Activated T-helper 9 cell treated with anti-CD3 and anti-CD28 coated beads, Interleukin-2, amount 50 U/mL, for 16 hours (primary cell): Measurements from ENCODE around the gene ATP7A.
"Not testable (repeated sequence)": the region's sequence is repeated elsewhere in the genome, so short reads cannot be mapped to it uniquely, and the experiment has no call there.

Source experiments
- DNase-seq: peaks from one replicate; pipeline ENCODE4 v3.0.0-alpha.2; 2020; ENCODE audit warnings: low read depth

The ATP7A gene

GRCh38 chrX:78037881-78038280 lies 127.4 kb downstream of the ATP7A start:
- no peak for DNase-seq

DNA sequence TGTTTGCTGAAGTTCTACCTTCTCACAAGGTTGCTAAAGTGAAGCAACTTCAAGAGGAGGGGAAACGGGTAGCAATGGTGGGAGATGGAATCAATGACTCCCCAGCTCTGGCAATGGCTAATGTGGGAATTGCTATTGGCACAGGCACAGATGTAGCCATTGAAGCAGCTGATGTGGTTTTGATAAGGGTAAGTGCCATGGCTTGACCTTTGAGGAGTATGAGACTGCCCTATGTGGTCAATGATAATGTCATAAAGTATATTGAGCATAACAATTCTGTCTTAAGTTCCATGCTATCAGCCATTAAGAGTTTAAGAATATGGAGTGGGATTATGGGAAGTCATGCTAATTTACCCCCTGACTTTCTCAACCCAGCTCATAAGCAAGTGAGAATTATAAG lies 132.1 kb downstream of the ATP7A start:
- DNase-seq = no peak

DNA sequence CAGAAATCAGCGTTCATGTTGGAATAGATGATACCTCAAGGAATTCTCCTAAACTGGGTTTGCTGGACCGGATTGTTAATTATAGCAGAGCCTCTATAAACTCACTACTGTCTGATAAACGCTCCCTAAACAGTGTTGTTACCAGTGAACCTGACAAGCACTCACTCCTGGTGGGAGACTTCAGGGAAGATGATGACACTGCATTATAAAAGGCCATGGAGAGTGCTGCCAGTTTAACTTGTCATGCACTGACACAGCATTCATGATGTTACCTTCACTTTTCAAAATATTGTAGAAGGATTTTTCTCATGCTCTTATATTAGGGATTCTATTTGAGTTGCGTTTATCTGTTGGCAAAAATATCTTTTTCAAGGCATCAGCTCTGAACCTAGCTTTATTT lies 135.9 kb downstream of the ATP7A start:
- DNase-seq = no peak

DNA sequence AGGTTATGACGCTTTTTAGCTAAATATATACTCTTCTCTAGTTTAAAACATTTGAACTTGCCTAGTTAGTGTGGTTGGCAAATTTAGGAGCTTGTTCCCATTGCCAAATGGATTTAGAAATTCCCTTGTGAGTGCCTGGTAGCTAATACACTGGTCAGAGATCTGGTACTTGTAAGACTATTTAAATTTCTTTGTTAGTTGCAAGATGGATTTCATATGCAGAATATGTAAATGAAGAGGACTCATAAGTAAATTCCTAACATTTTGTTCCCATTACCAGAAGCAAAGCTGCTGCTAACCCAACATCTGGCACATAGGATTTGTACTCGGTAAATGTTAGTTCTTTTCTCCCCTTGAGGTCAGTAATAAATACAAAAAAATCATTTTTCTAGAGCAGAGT lies 137.6 kb downstream of the ATP7A start:
- no peak for DNase-seq

- DNase-seq = no peak
These were observed 153.2 kb downstream of the ATP7A start for GRCh38 chrX:78063687-78064086.

- DNase-seq = no peak
These were observed 153.7 kb downstream of the ATP7A start for GRCh38 chrX:78064152-78064551.

GRCh38 chrX:78064698-78065601 lies 154.5 kb downstream of the ATP7A start:
- not testable (repeated sequence) for DNase-seq

GRCh38 chrX:78066110-78066509 lies 155.6 kb downstream of the ATP7A start:
- no peak for DNase-seq

- DNase-seq = no peak
These were observed 160.8 kb downstream of the ATP7A start for GRCh38 chrX:78071331-78071730.

GRCh38 chrX:78073147-78074077 lies 162.9 kb downstream of the ATP7A start:
- not testable (repeated sequence) for DNase-seq

GRCh38 chrX:78074088-78074487 lies 163.6 kb downstream of the ATP7A start:
- DNase-seq = no peak

DNA sequence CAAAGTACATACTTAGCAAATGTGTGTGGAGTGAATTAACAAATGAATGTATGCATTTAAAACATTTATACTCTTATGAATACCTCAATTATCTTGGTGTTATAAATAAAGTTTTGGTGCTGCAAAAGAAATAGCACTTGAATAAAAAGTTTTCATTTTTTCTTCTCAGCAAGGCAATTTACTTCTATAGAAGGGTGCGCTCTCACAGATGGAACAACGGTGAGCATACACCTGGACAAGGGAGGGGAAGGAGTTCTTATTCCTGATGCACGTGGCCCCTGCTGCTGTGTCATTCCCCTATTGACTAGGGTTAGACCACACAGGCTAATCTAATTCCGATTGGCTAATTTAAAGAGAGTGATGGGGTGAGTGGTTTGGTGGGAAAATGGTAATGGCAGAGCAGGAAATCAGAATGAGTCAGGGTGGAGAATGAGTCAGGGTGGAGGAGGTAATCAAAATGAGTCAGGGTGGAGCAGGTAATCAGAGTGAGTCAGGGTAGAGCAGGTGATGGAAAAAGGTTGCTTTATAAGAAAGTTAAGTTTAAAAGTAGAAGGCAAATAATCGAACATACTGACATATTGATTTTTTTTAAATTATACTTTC lies 165.4 kb downstream of the ATP7A start:
- DNase-seq = no peak

DNA sequence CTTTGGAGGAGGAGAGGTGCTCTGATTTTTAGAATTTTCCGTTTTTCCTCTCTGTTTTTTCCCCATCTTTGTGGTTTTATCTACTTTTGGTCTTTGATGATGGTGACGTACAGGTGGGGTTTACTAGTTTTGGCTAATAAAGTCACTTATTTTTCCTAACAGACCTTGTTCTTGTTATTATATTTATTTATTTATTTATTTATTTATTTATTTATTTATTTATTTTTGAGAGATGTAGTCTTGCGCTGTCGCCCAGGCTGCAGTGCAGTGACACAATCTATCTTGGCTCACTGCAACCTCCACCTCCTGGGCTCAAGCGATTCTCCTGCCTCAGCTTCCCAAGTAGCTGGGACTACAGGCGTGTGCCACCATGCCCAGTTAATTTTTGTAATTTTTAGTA lies 170.9 kb downstream of the ATP7A start:
- not testable (repeated sequence) for DNase-seq

GRCh38 chrX:78092296-78092695 lies 181.8 kb downstream of the ATP7A start:
- DNase-seq = no peak

- DNase-seq = no peak
These were observed 187.6 kb downstream of the ATP7A start for GRCh38 chrX:78098108-78098507.
